CD14-positive monocyte (primary cell): Measurements from ENCODE around the gene PAK4. TPM values are rescaled to one million over a fixed set of nuclear protein-coding genes. Genes with fewer than 3 reads are reported as not detected.

ENCODE experiments used
- DNase-seq, 3 donors: peaks; one replicate each; pipeline ENCODE4 v3.0.0-alpha.2; 2011 to 2022
- H2AFZ ChIP-seq: 2 replicates; pipeline ENCODE4 v1.6.0; 2012; ENCODE audit warnings: mild to moderate bottlenecking, low read depth, low read length, inconsistent platforms; ENCODE audit not compliant: insufficient read depth, poor library complexity, severe bottlenecking
- H3K27ac ChIP-seq, 2 donors: 1 replicate in 1 of 2; 2 replicates in 1 of 2; pipeline ENCODE4 v1.5.1; 2012 to 2013; ENCODE audit warnings: low read length in 2 of 2, control low read depth in 1 of 2, inconsistent platforms in 1 of 2, low read depth in 1 of 2, mild to moderate bottlenecking in 1 of 2
- H3K27me3 ChIP-seq, 2 donors: one replicate each; pipeline versions ENCODE4 v1.6.0 to v1.6.1; 2011 to 2013; ENCODE audit warnings: low read length in 2 of 2; ENCODE audit not compliant: control insufficient read depth in 2 of 2, insufficient read depth in 2 of 2
- H3K36me3 ChIP-seq, 2 donors: replicated peaks in 1 of 2; 1 replicate in 1 of 2; 2 replicates in 1 of 2; pipeline versions ENCODE4 v1.5.1 to v1.6.1; 2012 to 2013; ENCODE audit warnings: low read length in 2 of 2, control low read depth in 1 of 2, inconsistent platforms in 1 of 2, mild to moderate bottlenecking in 1 of 2; ENCODE audit not compliant: insufficient read depth in 2 of 2, control insufficient read depth in 1 of 2
- H3K4me1 ChIP-seq, 2 donors: 1 replicate in 1 of 2; 2 replicates in 1 of 2; pipeline versions ENCODE4 v1.5.1 to v1.6.1; 2012 to 2013; ENCODE audit warnings: low read length in 2 of 2, control low read depth in 1 of 2, inconsistent platforms in 1 of 2, mild to moderate bottlenecking in 1 of 2, moderate library complexity in 1 of 2; ENCODE audit not compliant: insufficient read depth in 2 of 2, control insufficient read depth in 1 of 2
- H3K4me2 ChIP-seq: replicated peaks from 2 replicates; pipeline ENCODE3; 2012; ENCODE audit warnings: low read length, moderate library complexity, mild to moderate bottlenecking; ENCODE audit not compliant: poor library complexity, severe bottlenecking; ENCODE audit errors: extremely low read depth
- H3K4me3 ChIP-seq, 3 experiments: fragments of 200-600 bp in 1 of 3; sonication (generic) in 1 of 3; replicated peaks in 1 of 3; 1 replicate in 2 of 3; 2 replicates in 1 of 3; pipeline ENCODE4 v1.5.1; 2011 to 2013; ENCODE audit warnings: low read length in 3 of 3, mild to moderate bottlenecking in 3 of 3, control low read depth in 2 of 3, low read depth in 2 of 3, inconsistent platforms in 1 of 3, moderate library complexity in 1 of 3
- H3K79me2 ChIP-seq: 2 replicates; pipeline ENCODE4 v1.6.0; 2012; ENCODE audit warnings: mild to moderate bottlenecking, control low read depth, inconsistent platforms, low read length, moderate library complexity; ENCODE audit not compliant: insufficient read depth
- H3K9ac ChIP-seq: 2 replicates; pipeline ENCODE4 v1.6.0; 2017; ENCODE audit warnings: low read length, mild to moderate bottlenecking; ENCODE audit not compliant: insufficient read depth, poor library complexity, severe bottlenecking
- H3K9me3 ChIP-seq, 2 donors: replicated peaks in 1 of 2; 1 replicate in 1 of 2; 2 replicates in 1 of 2; pipeline versions ENCODE4 v1.5.1 to v1.6.1; 2012 to 2013; ENCODE audit warnings: low read length in 2 of 2, control low read depth in 1 of 2; ENCODE audit not compliant: control insufficient read depth in 1 of 2, insufficient read depth in 1 of 2
- H4K20me1 ChIP-seq: 2 replicates; pipeline ENCODE4 v1.6.0; 2012; ENCODE audit warnings: mild to moderate bottlenecking, low read length, control low read depth, moderate library complexity; ENCODE audit not compliant: insufficient read depth
- H3K27ac Mint-ChIP-seq, 7 donors: one replicate each; pipeline ENCODE4 v1.8.0; 2020; ENCODE audit warnings: mild to moderate bottlenecking in 7 of 7, mixed read lengths in 7 of 7, moderate library complexity in 6 of 7, inconsistent platforms in 2 of 7
- H3K27me3 Mint-ChIP-seq, 3 donors: one replicate each; pipeline ENCODE4 v1.8.0; 2021 to 2022; ENCODE audit warnings: low read depth in 3 of 3, mild to moderate bottlenecking in 3 of 3, mixed read lengths in 3 of 3, moderate library complexity in 3 of 3, inconsistent platforms in 1 of 3
- H3K36me3 Mint-ChIP-seq, 2 donors: one replicate each; pipeline ENCODE4 v1.8.0; 2020; ENCODE audit warnings: mixed read lengths in 2 of 2, inconsistent platforms in 1 of 2, mild to moderate bottlenecking in 1 of 2
- H3K4me1 Mint-ChIP-seq: one replicate; pipeline ENCODE4 v1.8.0; 2020; ENCODE audit warnings: mild to moderate bottlenecking, mixed read lengths
- H3K4me3 Mint-ChIP-seq, 2 donors: one replicate each; pipeline ENCODE4 v1.8.0; 2020; ENCODE audit warnings: mild to moderate bottlenecking in 2 of 2, mixed read lengths in 2 of 2, moderate library complexity in 1 of 2
- H3K9me3 Mint-ChIP-seq, 7 donors: one replicate each; pipeline ENCODE4 v1.8.0; 2020 to 2022; ENCODE audit warnings: mixed read lengths in 7 of 7, mild to moderate bottlenecking in 6 of 7, moderate library complexity in 6 of 7, inconsistent platforms in 2 of 7
- CTCF ChIP-seq: fragments of 200-600 bp; IDR thresholded peaks from one replicate; pipeline ENCODE4 v1.8.0; 2022; ENCODE audit warnings: antibody characterized with exemption, mild to moderate bottlenecking
- WGBS: methylation state at CpG from one replicate; pipeline ENCODE4 v1.1.5; 2013; ENCODE audit warnings: missing lambda C conversion rate; ENCODE audit not compliant: insufficient coverage; 5-methylcytosine and 5-hydroxymethylcytosine counted together
- intact Hi-C, 2 donors: fragments of 100-400 bp; cut with micrococcal nuclease; formaldehyde crosslinking; loops; one replicate each; pipeline versions ENCODE4 v1.15.0 to v1.15.1; 2023
- polyA plus RNA-seq, 3 donors: library from polyadenylated mRNA; depleted of rRNA in 1 of 3; unstranded in 2 of 3; stranded (reverse) in 1 of 3; fragments of 300-500 nt in 2 of 3; fragments of >200 nt in 1 of 3; fragmentation: Illumina TruSeq in 2 of 3; gene quantifications; 1 replicate in 2 of 3; 2 replicates in 1 of 3; pipeline ENCODE4 v1.2.3, GENCODE V29; 2012 to 2021

Gene PAK4
- polyA plus RNA-seq, 3 donors: 1.3 to 11.3 (median 1.5) TPM

- Histone ChIP-seq H3K36me3 (no peaks in the 10 kb centered on the region), H4K20me1 (peaks cover 53% of the 10 kb centered on the region), H3K79me2 (peaks cover 72% of the 10 kb centered on the region), H3K4me3 (no peak overlapping the region), H2AFZ (no peak overlapping the region), H3K9me3 (no peaks in the 10 kb centered on the region), H3K9ac (no peak overlapping the region), H3K27me3 (no peaks in the 10 kb centered on the region), H3K27ac (no peak overlapping the region), H3K4me1 (peaks cover 6 to 13% of the 10 kb centered on the region in 2 donors), H3K4me2 (no peak overlapping the region)
- Mint-ChIP-seq H3K9me3 (no peaks in the 10 kb centered on the region), H3K27ac (peak overlapping the region in 1 of 7 donors; percentile 77), H3K4me1 (peaks cover 35% of the 10 kb centered on the region), H3K36me3 (peaks cover 3 to 6% of the 10 kb centered on the region in 2 donors), H3K27me3 (no peaks in the 10 kb centered on the region), H3K4me3 (no peak overlapping the region)
- DNase-seq: no peak
- intact Hi-C loops: no loop called here
- WGBS: 90% methylated on average over 14 of the region's 20 CpGs
- no peak for TF ChIP-seq CTCF
Observed at GRCh38 chr19:39132344-39132969, 6.9 kb downstream of the PAK4 start.

- Mint-ChIP-seq H3K9me3 (no peaks in the 10 kb centered on the region), H3K36me3 (peaks cover 5 to 6% of the 10 kb centered on the region in 2 donors), H3K4me3 (peak overlapping the region in 1 of 2 donors; percentile 59), H3K27ac (peak overlapping the region in 2 of 7 donors; percentile 5 to 13), H3K4me1 (peaks cover 33% of the 10 kb centered on the region), H3K27me3 (no peaks in the 10 kb centered on the region)
- Histone ChIP-seq H2AFZ (no peak overlapping the region), H4K20me1 (peaks cover 48% of the 10 kb centered on the region), H3K4me1 (peaks cover 6 to 13% of the 10 kb centered on the region in 2 donors), H3K4me3 (no peak overlapping the region), H3K36me3 (no peaks in the 10 kb centered on the region), H3K9ac (peak overlapping the region; percentile 15), H3K27me3 (no peaks in the 10 kb centered on the region), H3K79me2 (peaks cover 69% of the 10 kb centered on the region), H3K4me2 (peak overlapping the region; percentile 15), H3K9me3 (no peaks in the 10 kb centered on the region), H3K27ac (peak overlapping the region in 1 of 2 donors; percentile 31)
- DNase-seq: no peak
- 10% methylated on average over 12 of the region's 23 CpGs for WGBS
- TF ChIP-seq CTCF: no peak
- intact Hi-C loops: no loop called here
Observed at GRCh38 chr19:39133431-39134270, 8.1 kb downstream of the PAK4 start.
